ENCODE results near the gene CACNA2D3. TPM values are rescaled to one million over a fixed set of nuclear protein-coding genes. Genes with fewer than 3 reads are reported as not detected.

CACNA2D3 gene
- total RNA-seq, result 3.0 TPM in 1 of 2 replicates, not detected in the other

DNA sequence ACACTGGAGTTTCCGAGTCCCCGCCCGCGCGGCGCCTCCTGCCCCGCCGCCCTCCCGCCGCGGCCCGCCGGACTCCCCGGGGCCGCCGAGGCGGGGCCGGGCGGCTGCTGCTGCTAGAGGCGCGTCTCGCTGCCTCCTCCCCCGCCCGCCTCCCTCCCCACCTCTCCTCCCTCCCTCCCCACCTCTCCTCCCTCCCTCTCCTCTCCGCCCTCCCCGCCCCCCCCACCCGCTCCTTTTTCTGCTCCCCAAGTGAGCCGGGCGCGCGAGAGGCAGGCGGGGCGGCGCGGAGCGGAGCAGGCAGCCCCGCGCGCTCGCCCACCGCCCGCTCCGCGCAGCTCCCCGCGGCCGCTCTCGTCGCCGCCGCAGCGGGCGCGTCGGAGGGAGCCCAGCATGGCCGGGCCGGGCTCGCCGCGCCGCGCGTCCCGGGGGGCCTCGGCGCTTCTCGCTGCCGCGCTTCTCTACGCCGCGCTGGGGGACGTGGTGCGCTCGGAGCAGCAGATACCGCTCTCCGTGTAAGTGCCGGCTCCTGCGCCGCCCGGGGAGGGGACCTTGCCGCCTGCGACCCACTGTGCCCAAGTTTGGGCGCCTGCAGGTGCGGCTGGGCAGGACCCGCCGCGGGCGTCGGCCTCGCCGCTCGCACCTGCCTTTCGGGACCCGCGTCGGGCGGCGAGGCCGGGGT, at the start of gene CACNA2D3:
Gene CACNA2D3 (plus strand): TSS at position 229 of the 679 bp plus-strand sequence.

DNA sequence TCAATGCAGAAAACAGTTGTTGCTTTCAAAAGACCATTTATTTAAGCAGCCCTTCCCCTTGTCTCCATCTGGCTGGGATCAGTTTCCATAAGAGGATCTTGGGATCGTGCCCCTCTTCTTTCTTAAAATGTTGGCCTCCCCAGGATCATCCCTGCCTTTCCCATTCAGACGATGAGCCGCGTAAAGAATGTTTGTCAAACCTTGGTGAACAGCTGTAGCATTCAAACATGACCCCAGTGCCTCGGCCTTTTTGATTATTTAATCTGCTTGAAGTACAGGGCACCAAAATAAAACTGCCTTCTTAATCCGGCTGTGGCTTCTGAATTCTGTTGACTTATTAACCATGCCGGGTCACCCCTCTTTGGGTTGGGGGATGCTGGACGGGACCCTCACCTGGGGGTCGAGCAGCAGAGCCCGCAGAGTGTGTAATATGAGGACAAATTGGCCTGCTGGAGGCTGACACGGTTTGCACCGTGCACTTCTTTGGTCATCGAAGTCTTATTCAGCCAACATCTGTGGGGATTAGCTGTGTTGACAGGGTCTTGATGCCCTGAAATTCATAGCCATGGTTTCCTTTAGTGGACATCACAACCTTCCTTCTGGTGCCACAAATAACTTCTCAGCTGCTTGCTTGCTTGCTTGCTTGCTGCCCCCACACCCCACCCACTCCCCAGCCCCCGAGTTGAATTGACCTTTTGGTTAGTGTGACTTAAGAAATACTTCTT, 805.9 kb downstream of the CACNA2D3 start, which contains the start of gene LRTM1:
Gene LRTM1 (minus strand): TSS at position 14 of the 725 bp plus-strand sequence. CDS start 148 bp downstream, outside the sequence.

Other genes starting within 250 kb of the CACNA2D3 start
- gene ACTR8, start 240.4 kb upstream of the CACNA2D3 start, total RNA-seq, result 24.8 and 31.4 TPM in 2 replicates
- gene SELENOK, start 230.7 kb upstream of the CACNA2D3 start, total RNA-seq, result 29.1 and 49.4 TPM in 2 replicates

All from epithelial cell of alveolus of lung (primary cell).